ENCODE measurements around the gene IQSEC1. TPM values are rescaled to one million over a fixed set of nuclear protein-coding genes. Genes with fewer than 3 reads are reported as not detected.

The IQSEC1 gene
- total RNA-seq, 1 donor from 2014 or later: 211 TPM

DNA sequence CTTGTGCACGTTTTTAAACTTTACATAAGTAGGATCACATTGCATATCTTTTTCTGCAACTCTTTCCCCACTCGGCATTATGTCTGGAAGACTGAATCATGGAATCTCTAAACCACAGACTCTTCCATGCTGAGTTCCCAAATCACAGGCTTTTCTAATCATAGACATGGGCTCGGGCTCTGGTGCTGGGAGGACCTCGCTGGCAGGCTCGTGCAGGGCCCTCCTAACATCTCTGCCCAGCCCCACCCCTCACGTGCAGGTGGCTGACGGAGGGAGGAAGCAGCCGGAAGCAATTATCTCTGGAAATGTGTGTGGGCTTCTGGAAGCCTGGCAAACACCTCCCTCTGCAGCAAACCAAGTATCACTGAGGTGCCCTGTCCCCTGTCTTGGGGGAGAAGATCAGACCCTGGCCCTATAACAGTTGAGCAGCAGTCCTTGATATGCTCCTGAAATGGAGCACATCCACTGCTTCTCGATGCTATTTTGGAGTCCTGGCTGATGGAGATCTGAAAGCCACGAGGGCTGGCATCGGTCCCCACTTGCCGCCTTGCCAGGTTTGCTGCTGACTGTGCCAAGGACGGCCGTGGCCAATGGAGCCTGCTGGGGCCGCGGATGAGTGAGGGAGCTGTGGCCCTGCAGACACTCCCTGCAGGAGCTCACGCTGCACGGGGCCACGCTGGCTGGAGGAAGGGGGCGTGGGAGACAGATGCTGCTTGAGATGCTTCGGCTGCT lies 4.4 kb upstream of the IQSEC1 start:
- H3K27ac Mint-ChIP-seq (ENCODE audit: unreplicated experiment): no peak overlapping the region
- H3K9me3 Mint-ChIP-seq (ENCODE audit: unreplicated experiment): no peaks in the 10 kb centered on the region
- H3K36me3 Mint-ChIP-seq (ENCODE audit: unreplicated experiment): no peaks in the 10 kb centered on the region
- no peak overlapping the region for H3K4me3 Mint-ChIP-seq (ENCODE audit: unreplicated experiment)
- DNase-seq: no peak
- peaks cover 29% of the 10 kb centered on the region for H3K4me1 Mint-ChIP-seq (ENCODE audit: low read depth, unreplicated experiment)
- H3K27me3 Mint-ChIP-seq (ENCODE audit: unreplicated experiment): peaks cover 27% of the 10 kb centered on the region
- TF ChIP-seq, protein P1, sequence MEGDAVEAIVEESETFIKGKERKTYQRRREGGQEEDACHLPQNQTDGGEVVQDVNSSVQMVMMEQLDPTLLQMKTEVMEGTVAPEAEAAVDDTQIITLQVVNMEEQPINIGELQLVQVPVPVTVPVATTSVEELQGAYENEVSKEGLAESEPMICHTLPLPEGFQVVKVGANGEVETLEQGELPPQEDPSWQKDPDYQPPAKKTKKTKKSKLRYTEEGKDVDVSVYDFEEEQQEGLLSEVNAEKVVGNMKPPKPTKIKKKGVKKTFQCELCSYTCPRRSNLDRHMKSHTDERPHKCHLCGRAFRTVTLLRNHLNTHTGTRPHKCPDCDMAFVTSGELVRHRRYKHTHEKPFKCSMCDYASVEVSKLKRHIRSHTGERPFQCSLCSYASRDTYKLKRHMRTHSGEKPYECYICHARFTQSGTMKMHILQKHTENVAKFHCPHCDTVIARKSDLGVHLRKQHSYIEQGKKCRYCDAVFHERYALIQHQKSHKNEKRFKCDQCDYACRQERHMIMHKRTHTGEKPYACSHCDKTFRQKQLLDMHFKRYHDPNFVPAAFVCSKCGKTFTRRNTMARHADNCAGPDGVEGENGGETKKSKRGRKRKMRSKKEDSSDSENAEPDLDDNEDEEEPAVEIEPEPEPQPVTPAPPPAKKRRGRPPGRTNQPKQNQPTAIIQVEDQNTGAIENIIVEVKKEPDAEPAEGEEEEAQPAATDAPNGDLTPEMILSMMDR (IDR thresholded peaks at IDR 0.05; ENCODE audit: partially characterized antibody, unreplicated experiment): no peak

DNA sequence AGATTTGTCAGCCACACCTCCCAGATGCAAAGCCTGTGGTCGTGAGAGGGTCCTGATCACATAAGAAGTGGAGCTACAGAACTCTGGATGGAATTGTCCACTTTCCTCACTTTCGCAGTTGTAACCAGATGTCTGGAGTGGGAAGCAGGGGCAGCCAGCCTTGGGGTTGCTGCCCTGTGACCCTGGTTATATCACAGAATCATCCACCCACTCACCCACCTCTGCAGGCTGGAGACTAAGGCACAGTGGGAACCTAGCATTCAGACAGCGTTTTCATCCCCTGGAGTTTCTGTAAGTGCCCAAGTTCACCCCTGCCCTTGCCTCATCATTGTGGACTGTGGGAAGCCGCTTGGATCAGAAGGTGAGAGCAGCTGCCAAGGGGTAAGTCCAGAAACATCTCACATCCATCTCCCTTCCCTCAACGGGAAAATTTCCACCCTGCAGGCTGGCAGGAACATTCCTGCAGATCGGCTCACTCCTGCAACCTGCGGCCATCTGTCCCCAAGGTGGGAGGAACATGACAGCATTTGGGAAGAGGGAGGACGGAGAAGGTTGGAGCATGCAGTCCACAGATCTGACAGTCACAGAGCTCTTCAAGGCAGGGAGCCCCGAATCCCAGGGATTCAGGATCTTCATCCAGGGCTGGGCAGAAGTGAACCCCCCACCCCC lies 2.9 kb upstream of the IQSEC1 start:
- no peak for DNase-seq

DNA sequence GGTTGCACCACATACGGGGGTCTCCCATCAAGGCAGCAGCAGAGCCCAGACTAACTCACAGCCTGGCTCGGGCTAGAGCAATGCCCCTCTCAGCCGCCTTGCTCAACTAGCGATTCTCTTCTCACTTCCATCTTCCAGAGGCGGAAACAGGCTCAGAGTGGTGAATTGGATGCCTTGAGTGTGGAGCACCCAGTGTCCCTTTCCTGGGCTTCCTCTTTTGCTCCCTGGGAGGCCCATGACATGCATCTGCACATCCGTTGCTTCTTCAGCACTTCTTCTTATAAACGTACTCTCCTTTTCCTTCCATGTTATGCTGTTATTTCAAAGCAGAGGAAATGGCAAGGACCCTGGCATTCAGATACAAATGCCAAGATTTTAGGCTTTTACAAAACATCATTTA lies 2.1 kb upstream of the IQSEC1 start:
- Mint-ChIP-seq H3K27me3 (ENCODE audit: unreplicated experiment) (peaks cover 30% of the 10 kb centered on the region), H3K4me1 (ENCODE audit: low read depth, unreplicated experiment) (peaks cover 26% of the 10 kb centered on the region), H3K27ac (ENCODE audit: unreplicated experiment) (no peak overlapping the region), H3K36me3 (ENCODE audit: unreplicated experiment) (no peaks in the 10 kb centered on the region), H3K9me3 (ENCODE audit: unreplicated experiment) (no peaks in the 10 kb centered on the region), H3K4me3 (ENCODE audit: unreplicated experiment) (no peak overlapping the region)
- TF ChIP-seq, protein P1 (IDR thresholded peaks at IDR 0.05; ENCODE audit: partially characterized antibody, unreplicated experiment): no peak
- DNase-seq: no peak

More for the DNA sequence above, 2.9 kb upstream of the IQSEC1 start:
- Mint-ChIP-seq H3K27me3 (ENCODE audit: unreplicated experiment) (peaks cover 27% of the 10 kb centered on the region), H3K27ac (ENCODE audit: unreplicated experiment) (no peak overlapping the region), H3K36me3 (ENCODE audit: unreplicated experiment) (no peaks in the 10 kb centered on the region), H3K9me3 (ENCODE audit: unreplicated experiment) (no peaks in the 10 kb centered on the region), H3K4me3 (ENCODE audit: unreplicated experiment) (no peak overlapping the region), H3K4me1 (ENCODE audit: low read depth, unreplicated experiment) (peaks cover 25% of the 10 kb centered on the region)
- TF ChIP-seq, protein P1 (IDR thresholded peaks at IDR 0.05; ENCODE audit: partially characterized antibody, unreplicated experiment): no peak

DNA sequence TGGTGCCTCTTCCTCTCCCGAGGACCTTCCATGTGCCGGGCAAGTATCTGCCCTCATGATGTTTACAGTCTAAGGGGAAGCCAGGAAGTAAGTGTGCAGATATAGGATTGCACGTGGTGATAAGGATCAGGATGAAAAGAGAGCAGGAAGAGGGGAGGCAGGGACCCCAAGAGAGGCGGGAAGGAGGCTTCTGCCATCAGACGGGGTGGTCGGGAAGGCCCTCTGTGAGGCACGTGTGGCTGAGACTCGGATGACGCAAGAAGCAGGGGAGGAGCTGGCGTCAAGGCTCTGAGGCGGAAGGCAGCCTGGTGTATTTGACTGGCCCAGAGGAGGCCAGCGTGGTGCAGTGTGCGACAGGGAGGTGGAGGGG lies 762 bp upstream of the IQSEC1 start:
- TF ChIP-seq, protein P1 (IDR thresholded peaks at IDR 0.05; ENCODE audit: partially characterized antibody, unreplicated experiment): no peak
- no peak for DNase-seq
- Mint-ChIP-seq H3K27me3 (ENCODE audit: unreplicated experiment) (peaks cover 28% of the 10 kb centered on the region), H3K27ac (ENCODE audit: unreplicated experiment) (no peak overlapping the region), H3K9me3 (ENCODE audit: unreplicated experiment) (no peaks in the 10 kb centered on the region), H3K36me3 (ENCODE audit: unreplicated experiment) (no peaks in the 10 kb centered on the region), H3K4me3 (ENCODE audit: unreplicated experiment) (peak overlapping the region; percentile 63), H3K4me1 (ENCODE audit: low read depth, unreplicated experiment) (peaks cover 15% of the 10 kb centered on the region)

Measured in glutamatergic neuron (in vitro differentiated cells).